Stomach (tissue), 9 donors: ENCODE measurements around the gene PPIL6. TPM values are rescaled to one million over a fixed set of nuclear protein-coding genes. Genes with fewer than 3 reads are reported as not detected.
A peak's percentile ranks its signal among the peaks of the same experiment; 100 is the strongest.

Experiments used
- DNase-seq, 2 donors: peaks; one replicate each; pipeline versions ENCODE4 v3.0.0 to v3.0.0-alpha.2; 2013 to 2019
- H3K27ac ChIP-seq, 5 donors: fragments of 200-600 bp in 4 of 5; sonication (generic) in 4 of 5; one replicate each; pipeline ENCODE4 v1.5.1; 2013 to 2019; ENCODE audit warnings: mild to moderate bottlenecking in 1 of 5, moderate library complexity in 1 of 5
- H3K27me3 ChIP-seq, 3 donors: fragments of 200-600 bp; sonication (generic); one replicate each; pipeline ENCODE4 v1.5.1; 2017 to 2019; ENCODE audit warnings: mixed run types in 1 of 3
- H3K36me3 ChIP-seq, 4 donors: fragments of 200-600 bp; sonication (generic); 1 replicate in 3 of 4; 2 replicates in 1 of 4; pipeline ENCODE4 v1.5.1; 2016 to 2019
- H3K4me1 ChIP-seq, 4 donors: fragments of 200-600 bp; sonication (generic); one replicate each; pipeline ENCODE4 v1.5.1; 2016 to 2019
- H3K4me3 ChIP-seq, 4 donors: fragments of 200-600 bp; sonication (generic) in 3 of 4; one replicate each; pipeline ENCODE4 v1.5.1; 2016 to 2019; ENCODE audit warnings: mild to moderate bottlenecking in 1 of 4
- H3K9me3 ChIP-seq, 4 donors: fragments of 200-600 bp; sonication (generic); one replicate each; pipeline ENCODE4 v1.5.1; 2016 to 2019
- EP300 ChIP-seq: sonication (generic); formaldehyde crosslinking; IDR thresholded peaks from one replicate; pipeline ENCODE4 v1.6.1; 2017; ENCODE audit warnings: antibody characterized with exemption
- POLR2A ChIP-seq, 4 donors: fragments of 450-650 bp; IDR thresholded peaks; one replicate each; pipeline ENCODE4 v1.6.1; 2016; ENCODE audit warnings: antibody characterized with exemption in 4 of 4, control low read depth in 2 of 4, mild to moderate bottlenecking in 1 of 4, moderate library complexity in 1 of 4
- POLR2AphosphoS5 ChIP-seq, 3 donors: sonication (generic); formaldehyde crosslinking; IDR thresholded peaks; one replicate each; pipeline ENCODE4 v1.6.1; 2016; ENCODE audit warnings: antibody characterized with exemption in 3 of 3
- WGBS, 5 donors: extraction: QIAGEN DNeasy Blood & Tissue Kit in 3 of 5; methylation state at CpG; one replicate each; pipeline versions ENCODE4 v1.1.5 to v1.1.7; 2013 to 2018; 5-methylcytosine and 5-hydroxymethylcytosine counted together
- intact Hi-C: fragments of 100-400 bp; cut with DNase I; formaldehyde crosslinking; loops from one replicate; pipeline ENCODE4 v1.15.1; 2023; ENCODE audit warnings: low total_unique reads
- polyA plus RNA-seq, 3 donors: library from polyadenylated mRNA; stranded (reverse); fragments of 200-250 nt; gene quantifications; one replicate each; pipeline ENCODE4 v1.2.3, GENCODE V29; 2013
- total RNA-seq, 5 donors: library from RNA; depleted of rRNA; stranded (reverse); fragments of >200 nt; gene quantifications; one replicate each; pipeline versions ENCODE4 v1.1.0 to v1.2.3, GENCODE V29; 2014 to 2016
- TF ChIP-seq, protein P1 (sequence below), 7 experiments: fragments of 450-650 bp in 4 of 7; fragments of 200-600 bp in 3 of 7; sonication (generic) in 3 of 7; IDR thresholded peaks; one replicate each; pipeline ENCODE4 v1.5.1; 2016 to 2019; ENCODE audit warnings: antibody characterized with exemption in 7 of 7, control low read depth in 2 of 7, mild to moderate bottlenecking in 1 of 7
- donor health status: healthy with polysubstance abuse.
- donor health status: Bipolar disorder and iron deficiency.
- donor health status: healthy.

PPIL6 gene
- total and polyA plus RNA-seq, 8 donors, result 1.0 to 8.6 (median 3.0) TPM; not detected in 2

DNA sequence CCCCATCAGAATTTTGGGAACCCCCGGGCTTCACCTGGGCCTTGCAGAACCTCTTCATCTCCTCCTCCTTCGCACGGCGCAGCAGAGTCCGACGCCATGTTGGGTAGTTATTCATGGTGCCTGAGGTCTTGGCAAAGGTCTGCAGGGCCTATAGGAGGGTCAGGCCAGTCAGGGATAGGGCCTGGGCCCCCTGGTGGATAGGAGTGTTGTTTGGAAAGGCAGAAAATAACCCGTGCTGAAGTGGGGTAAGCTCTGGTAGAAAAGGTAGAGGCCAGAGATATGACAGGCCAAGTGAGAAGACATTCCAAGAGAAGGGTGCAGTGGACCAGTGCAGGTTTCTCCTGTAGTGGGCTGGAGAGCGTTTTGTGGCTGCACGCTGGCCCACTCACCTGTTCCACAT, 5.0 kb upstream of the PPIL6 start:
- no peak for DNase-seq
- no peak overlapping the region for H3K4me3 ChIP-seq
- no peaks in the 10 kb centered on the region for H3K9me3 ChIP-seq
- H3K4me1 ChIP-seq, result peaks cover 9 to 19% (median 16%) of the 10 kb centered on the region in 4 donors
- H3K27ac ChIP-seq, result no peak overlapping the region
- 87 to 92% (median 88%) methylated on average over 6 to 9 of the region's 9 CpGs for WGBS, 5 donors
- intact Hi-C loops, result no loop called here
- peaks cover 34 to 68% (median 51%) of the 10 kb centered on the region in 4 donors for H3K36me3 ChIP-seq
- no peak for TF ChIP-seq POLR2AphosphoS5 (IDR thresholded peaks at IDR 0.05)
- TF ChIP-seq, protein P1, sequence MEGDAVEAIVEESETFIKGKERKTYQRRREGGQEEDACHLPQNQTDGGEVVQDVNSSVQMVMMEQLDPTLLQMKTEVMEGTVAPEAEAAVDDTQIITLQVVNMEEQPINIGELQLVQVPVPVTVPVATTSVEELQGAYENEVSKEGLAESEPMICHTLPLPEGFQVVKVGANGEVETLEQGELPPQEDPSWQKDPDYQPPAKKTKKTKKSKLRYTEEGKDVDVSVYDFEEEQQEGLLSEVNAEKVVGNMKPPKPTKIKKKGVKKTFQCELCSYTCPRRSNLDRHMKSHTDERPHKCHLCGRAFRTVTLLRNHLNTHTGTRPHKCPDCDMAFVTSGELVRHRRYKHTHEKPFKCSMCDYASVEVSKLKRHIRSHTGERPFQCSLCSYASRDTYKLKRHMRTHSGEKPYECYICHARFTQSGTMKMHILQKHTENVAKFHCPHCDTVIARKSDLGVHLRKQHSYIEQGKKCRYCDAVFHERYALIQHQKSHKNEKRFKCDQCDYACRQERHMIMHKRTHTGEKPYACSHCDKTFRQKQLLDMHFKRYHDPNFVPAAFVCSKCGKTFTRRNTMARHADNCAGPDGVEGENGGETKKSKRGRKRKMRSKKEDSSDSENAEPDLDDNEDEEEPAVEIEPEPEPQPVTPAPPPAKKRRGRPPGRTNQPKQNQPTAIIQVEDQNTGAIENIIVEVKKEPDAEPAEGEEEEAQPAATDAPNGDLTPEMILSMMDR (IDR thresholded peaks at IDR 0.05), result no peak
- no peak for TF ChIP-seq POLR2A (IDR thresholded peaks at IDR 0.05)
- no peak for TF ChIP-seq EP300
- H3K27me3 ChIP-seq, result no peaks in the 10 kb centered on the region

DNA sequence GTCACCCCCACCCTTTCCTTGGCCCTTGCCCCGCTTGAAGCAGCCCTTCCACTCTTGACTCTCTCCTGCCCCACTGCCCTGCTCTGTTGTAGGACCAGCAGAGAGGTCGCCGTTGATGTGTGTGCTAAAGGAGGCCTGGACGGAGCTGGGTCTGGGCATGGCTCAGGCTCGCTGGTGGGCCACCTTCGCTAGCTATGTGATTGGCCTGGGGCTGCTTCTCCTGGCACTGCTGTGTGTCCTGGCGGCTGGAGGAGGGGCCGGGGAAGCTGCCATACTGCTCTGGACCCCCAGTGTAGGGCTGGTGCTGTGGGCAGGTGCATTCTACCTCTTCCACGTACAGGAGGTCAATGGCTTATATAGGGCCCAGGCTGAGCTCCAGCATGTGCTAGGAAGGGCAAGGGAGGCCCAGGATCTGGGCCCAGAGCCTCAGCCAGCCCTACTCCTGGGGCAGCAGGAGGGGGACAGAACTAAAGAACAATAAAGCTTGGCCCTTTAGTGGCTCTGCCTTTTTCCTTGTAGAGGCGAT, 3.1 kb upstream of the PPIL6 start:
- DNase-seq, result no peak
- intact Hi-C loops, result no loop called here
- TF ChIP-seq POLR2A (IDR thresholded peaks at IDR 0.05), result no peak
- TF ChIP-seq, protein P1 (IDR thresholded peaks at IDR 0.05), result no peak
- TF ChIP-seq EP300, result no peak
- no peak for TF ChIP-seq POLR2AphosphoS5 (IDR thresholded peaks at IDR 0.05)
- Histone ChIP-seq H3K27ac (no peak overlapping the region), H3K27me3 (no peaks in the 10 kb centered on the region), H3K4me3 (no peak overlapping the region), H3K4me1 (peaks cover 20 to 36% (median 29%) of the 10 kb centered on the region in 4 donors), H3K36me3 (peaks cover 34 to 63% (median 51%) of the 10 kb centered on the region in 4 donors), H3K9me3 (no peaks in the 10 kb centered on the region)
- WGBS, 5 donors, result 92 to 95% (median 93%) methylated on average over 8 to 10 of the region's 10 CpGs

DNA sequence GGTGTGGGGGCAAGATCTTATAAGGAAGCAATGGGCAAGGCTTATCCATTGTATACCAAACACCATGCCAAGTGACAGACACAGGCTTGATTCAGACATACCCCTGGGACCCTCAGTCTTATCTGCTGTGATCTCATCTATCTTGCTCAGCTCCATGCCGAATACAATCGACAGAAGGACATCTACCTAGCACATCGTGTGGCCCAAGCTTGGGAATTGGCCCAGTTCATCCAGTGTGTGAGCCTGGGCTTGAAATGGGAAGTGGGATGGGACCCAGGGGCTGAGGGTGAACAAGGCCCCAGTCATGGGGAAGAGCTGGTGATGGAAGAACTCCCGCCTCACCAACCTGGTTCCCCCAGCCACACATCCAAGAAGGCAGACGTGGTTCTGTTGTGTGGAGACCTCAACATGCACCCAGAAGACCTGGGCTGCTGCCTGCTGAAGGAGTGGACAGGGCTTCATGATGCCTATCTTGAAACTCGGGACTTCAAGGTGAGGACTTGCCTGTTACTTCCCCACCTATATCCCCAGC, 2.0 kb upstream of the PPIL6 start:
- Histone ChIP-seq H3K4me1 (peaks cover 20 to 36% (median 29%) of the 10 kb centered on the region in 4 donors), H3K27ac (no peak overlapping the region), H3K4me3 (no peak overlapping the region), H3K36me3 (peaks cover 34 to 56% (median 51%) of the 10 kb centered on the region in 4 donors), H3K9me3 (no peaks in the 10 kb centered on the region), H3K27me3 (no peaks in the 10 kb centered on the region)
- intact Hi-C loops, result no loop called here
- TF ChIP-seq, protein P1 (IDR thresholded peaks at IDR 0.05), result no peak
- TF ChIP-seq POLR2AphosphoS5 (IDR thresholded peaks at IDR 0.05) (no peak), EP300 (no peak), POLR2A (IDR thresholded peaks at IDR 0.05) (no peak)
- peak in 1 of 2 donors; percentile 17 for DNase-seq
- 89 to 98% (median 92%) methylated on average over 6 of the region's 6 CpGs for WGBS, 5 donors

DNA sequence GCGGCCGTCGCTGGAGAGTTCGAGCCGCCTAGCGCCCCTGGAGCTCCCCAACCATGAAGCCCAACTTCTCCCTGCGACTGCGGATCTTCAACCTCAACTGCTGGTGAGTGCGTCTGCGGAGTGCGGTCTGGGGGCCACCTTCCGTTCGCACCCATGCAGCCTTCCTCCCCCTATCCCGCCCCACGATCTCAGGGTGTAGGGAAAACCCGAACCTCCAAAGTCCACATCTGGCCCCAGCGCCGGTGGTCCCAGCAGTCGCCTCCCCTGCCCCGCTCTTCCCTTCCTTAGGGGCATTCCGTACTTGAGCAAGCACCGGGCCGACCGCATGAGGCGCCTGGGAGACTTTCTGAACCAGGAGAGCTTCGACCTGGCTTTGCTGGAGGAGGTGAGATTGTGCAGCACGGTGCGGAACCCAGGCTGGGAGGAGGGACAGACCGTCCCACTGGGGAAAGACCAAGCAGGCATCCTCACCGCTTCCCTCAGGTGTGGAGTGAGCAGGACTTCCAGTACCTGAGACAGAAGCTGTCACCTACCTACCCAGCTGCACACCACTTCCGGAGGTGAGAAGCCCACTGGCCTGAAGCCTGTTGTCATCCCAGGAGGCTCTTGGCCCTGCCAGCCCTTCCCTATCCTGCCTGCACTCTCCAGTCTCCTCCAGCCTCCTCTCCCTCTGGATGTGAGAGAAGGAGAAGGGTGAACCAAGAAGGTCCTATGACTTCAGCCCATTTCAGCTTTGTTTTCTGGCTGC, 815 bp upstream of the PPIL6 start:
- Histone ChIP-seq H3K4me3 (peak overlapping the region; percentile 62 to 89 (median 80)), H3K36me3 (peaks cover 23 to 44% (median 40%) of the 10 kb centered on the region in 4 donors), H3K4me1 (peaks cover 20 to 36% (median 29%) of the 10 kb centered on the region in 4 donors), H3K27me3 (no peaks in the 10 kb centered on the region), H3K27ac (peak overlapping the region; percentile 82 to 90 (median 85)), H3K9me3 (no peaks in the 10 kb centered on the region)
- intact Hi-C loops, result no loop called here
- WGBS, 5 donors, result 0 to 1% (median 1%) methylated on average over 20 to 31 of the region's 31 CpGs
- peak; percentile 51 to 87 for DNase-seq
- TF ChIP-seq POLR2A (IDR thresholded peaks at IDR 0.05), result no peak
- TF ChIP-seq POLR2AphosphoS5 (IDR thresholded peaks at IDR 0.05), result no peak
- TF ChIP-seq, protein P1 (IDR thresholded peaks at IDR 0.05), result peak in 2 of 7 experiments; percentile 10 to 16
- TF ChIP-seq EP300, result no peak
